GM23338 (cell line): Measurements from ENCODE around the gene KDM7A. TPM values are rescaled to one million over a fixed set of nuclear protein-coding genes. Genes with fewer than 3 reads are reported as not detected.

Source experiments
- ATAC-seq: fragments of 200-7000 bp; cut with Tn5 transposase; 3 replicates; pipeline ENCODE4 v1.9.1; 2020
- DNase-seq: peaks from one replicate; pipeline ENCODE4 v3.0.0-alpha.2; 2015; ENCODE audit warnings: low spot score
- H2AFZ ChIP-seq: fragments of 200-600 bp; sonication (generic); 2 replicates; pipeline ENCODE4 v1.8.0; 2016; ENCODE audit warnings: antibody characterized with exemption, mild to moderate bottlenecking, moderate library complexity
- H3F3A ChIP-seq: fragments of 200-600 bp; sonication (generic); replicated peaks from 2 replicates; pipeline ENCODE4 v1.8.0; 2017; ENCODE audit warnings: antibody characterized with exemption, mixed run types, low read depth
- H3K27ac ChIP-seq: fragments of 200-600 bp; sonication (generic); 2 replicates; pipeline ENCODE4 v1.6.1; 2016; ENCODE audit warnings: low read depth
- H3K27me3 ChIP-seq: fragments of 200-600 bp; sonication (generic); 2 replicates; pipeline ENCODE4 v1.8.0; 2016; ENCODE audit warnings: mild to moderate bottlenecking, mixed run types, moderate library complexity; ENCODE audit not compliant: insufficient read depth
- H3K36me3 ChIP-seq: fragments of 200-600 bp; sonication (generic); 2 replicates; pipeline ENCODE4 v1.8.0; 2016; ENCODE audit warnings: mild to moderate bottlenecking; ENCODE audit not compliant: insufficient read depth
- H3K4me1 ChIP-seq: fragments of 200-600 bp; sonication (generic); 2 replicates; pipeline ENCODE4 v1.8.0; 2016; ENCODE audit warnings: mild to moderate bottlenecking, moderate library complexity; ENCODE audit not compliant: insufficient read depth
- H3K4me2 ChIP-seq: fragments of 200-600 bp; sonication (generic); 2 replicates; pipeline ENCODE4 v1.7.1; 2017; ENCODE audit warnings: mixed run types
- H3K4me3 ChIP-seq: fragments of 200-600 bp; sonication (generic); 2 replicates; pipeline ENCODE4 v1.6.1; 2016; ENCODE audit warnings: mixed run types
- H3K79me2 ChIP-seq: fragments of 200-600 bp; sonication (generic); replicated peaks from 2 replicates; pipeline ENCODE4 v1.8.0; 2017; ENCODE audit warnings: mild to moderate bottlenecking; ENCODE audit not compliant: insufficient read depth
- H3K9me2 ChIP-seq: fragments of 200-600 bp; sonication (generic); 2 replicates; pipeline ENCODE4 v1.8.0; 2017; ENCODE audit not compliant: insufficient read depth
- H4K20me1 ChIP-seq: fragments of 200-600 bp; sonication (generic); replicated peaks from 2 replicates; pipeline ENCODE4 v1.8.0; 2017; ENCODE audit warnings: mild to moderate bottlenecking; ENCODE audit not compliant: insufficient read depth
- H3K27ac Mint-ChIP-seq: 2 replicates; pipeline ENCODE4 v1.8.0; 2020; ENCODE audit warnings: inconsistent platforms, mild to moderate bottlenecking, moderate library complexity, mixed read lengths
- H3K27me3 Mint-ChIP-seq: 3 replicates; pipeline ENCODE4 v1.8.0; 2022; ENCODE audit warnings: low read depth, mild to moderate bottlenecking, moderate library complexity, mixed read lengths, inconsistent platforms; ENCODE audit not compliant: insufficient read depth, poor library complexity
- H3K36me3 Mint-ChIP-seq: 3 replicates; pipeline ENCODE4 v1.8.0; 2021; ENCODE audit warnings: low read depth, mild to moderate bottlenecking, inconsistent platforms, moderate library complexity, mixed read lengths
- H3K4me1 Mint-ChIP-seq: 3 replicates; pipeline ENCODE4 v1.8.0; 2020; ENCODE audit warnings: mild to moderate bottlenecking, inconsistent platforms, mixed read lengths
- H3K4me3 Mint-ChIP-seq: 3 replicates; pipeline ENCODE4 v1.8.0; 2021; ENCODE audit warnings: moderate library complexity, mild to moderate bottlenecking, inconsistent platforms, mixed read lengths
- H3K9me3 Mint-ChIP-seq: 3 replicates; pipeline ENCODE4 v1.8.0; 2020; ENCODE audit warnings: moderate library complexity, mild to moderate bottlenecking, inconsistent platforms, mixed read lengths
- CREB1 ChIP-seq: fragments of 250-450 bp; sonication (Bioruptor Pico); IDR thresholded peaks from 2 replicates; pipeline ENCODE4 v1.5.0; 2020; ENCODE audit warnings: low read depth, mild to moderate bottlenecking, moderate library complexity
- CTCF ChIP-seq, 2 experiments: fragments of 200-600 bp in 1 of 2; sonication (generic) in 1 of 2; conservative IDR thresholded peaks; 2 replicates each; pipeline versions ENCODE4 v1.5.1 to v1.6.1; 2016 to 2017; ENCODE audit warnings: antibody characterized with exemption in 2 of 2, low read depth in 2 of 2, mild to moderate bottlenecking in 2 of 2, moderate library complexity in 1 of 2
- ETS1 ChIP-seq: IDR thresholded peaks from 2 replicates; pipeline ENCODE4 v1.6.1; 2016; ENCODE audit warnings: antibody characterized with exemption
- EZH2 ChIP-seq: fragments of 200-600 bp; sonication (generic); IDR thresholded peaks from one replicate; pipeline ENCODE4 v1.8.0; 2017; ENCODE audit warnings: antibody characterized with exemption, mild to moderate bottlenecking, low read depth; ENCODE audit not compliant: unreplicated experiment
- JUNB ChIP-seq: IDR thresholded peaks from one replicate; pipeline ENCODE4 v1.6.1; 2016; ENCODE audit warnings: antibody characterized with exemption; ENCODE audit not compliant: unreplicated experiment
- NANOG ChIP-seq: IDR thresholded peaks from 2 replicates; pipeline ENCODE4 v1.6.1; 2016; ENCODE audit warnings: antibody characterized with exemption, borderline replicate concordance
- POLR2AphosphoS5 ChIP-seq: IDR thresholded peaks from 2 replicates; pipeline ENCODE4 v1.6.1; 2016; ENCODE audit warnings: antibody characterized with exemption, low read depth
- STAT1 ChIP-seq: IDR thresholded peaks from one replicate; pipeline ENCODE4 v1.6.1; 2016; ENCODE audit warnings: antibody characterized with exemption; ENCODE audit not compliant: unreplicated experiment
- ZNF114 ChIP-seq: fragments of 250-450 bp; sonication (Bioruptor Pico); IDR thresholded peaks from 2 replicates; pipeline ENCODE4 v1.5.0; 2020; ENCODE audit warnings: mild to moderate bottlenecking, moderate library complexity
- ZNF331 ChIP-seq: fragments of 250-450 bp; sonication (Bioruptor Pico); IDR thresholded peaks from 2 replicates; pipeline ENCODE4 v1.5.0; 2020; ENCODE audit warnings: low read depth, mild to moderate bottlenecking, moderate library complexity
- polyA plus RNA-seq: library from polyadenylated mRNA; unstranded; fragments of >200 nt; fragmentation: Nextera tagmentation; extraction: Ambion mirVana; gene quantifications from 2 replicates; pipeline ENCODE4 v1.2.1, GENCODE V29; 2016
- total RNA-seq: library from RNA; depleted of rRNA; stranded (reverse); fragments of >200 nt; shearing (Covaris generic); gene quantifications from 2 replicates; pipeline ENCODE4 v1.2.3, GENCODE V29; 2014
- TF ChIP-seq, protein P1 (sequence below): fragments of 250-450 bp; sonication (Bioruptor Pico); IDR thresholded peaks from 2 replicates; pipeline ENCODE4 v1.5.0; 2020; ENCODE audit warnings: mild to moderate bottlenecking, moderate library complexity

KDM7A gene
- total and polyA plus RNA-seq, 2 experiments from 2014 or later, result 2.3 to 10.8 TPM

DNA sequence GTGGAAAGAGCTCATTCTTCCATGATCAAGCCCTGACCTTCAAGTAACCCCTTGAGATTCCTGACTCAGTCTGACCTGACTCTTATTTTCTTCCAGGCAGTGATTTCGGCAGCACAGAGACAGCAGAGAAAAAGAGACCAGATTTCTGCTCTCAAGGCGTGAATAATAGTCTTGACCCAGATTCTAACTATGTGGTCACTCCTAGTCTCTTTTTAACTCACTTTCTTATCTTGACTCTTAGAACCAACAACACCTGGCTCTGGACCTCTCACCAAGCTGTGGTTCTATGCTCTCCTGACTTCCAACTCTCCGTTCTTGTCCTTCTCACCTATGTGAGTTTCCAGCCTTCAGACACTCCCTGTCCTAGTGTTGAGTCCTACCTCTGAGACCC, 36.9 kb upstream of the KDM7A start:
- peaks cover 2% of the 10 kb centered on the region for H3K27me3 Mint-ChIP-seq
- DNase-seq, result no peak

GRCh38 chr7:140212100-140212881, 35.5 kb upstream of the KDM7A start:
- no peaks in the 10 kb centered on the region for H3F3A ChIP-seq
- H3K4me1 ChIP-seq, result no peaks in the 10 kb centered on the region
- no peak overlapping the region for H2AFZ ChIP-seq
- peaks cover 15% of the 10 kb centered on the region for H3K9me2 ChIP-seq
- peaks cover 2% of the 10 kb centered on the region for H3K27me3 Mint-ChIP-seq
- DNase-seq (no peak), ATAC-seq (no peak)
- no peak overlapping the region for H3K4me3 Mint-ChIP-seq
- H3K9me3 Mint-ChIP-seq, result peaks cover 6% of the 10 kb centered on the region; the same call in 2 of the 3 replicates
- H3K27ac Mint-ChIP-seq, result no peak overlapping the region
- no peaks in the 10 kb centered on the region for H3K79me2 ChIP-seq
- H3K27ac ChIP-seq, result no peak overlapping the region
- H3K4me1 Mint-ChIP-seq, result no peaks in the 10 kb centered on the region; the same call in 2 of the 3 replicates
- no peaks in the 10 kb centered on the region for H3K27me3 ChIP-seq
- no peaks in the 10 kb centered on the region for H3K36me3 ChIP-seq
- no peak overlapping the region for H3K4me3 ChIP-seq
- H3K36me3 Mint-ChIP-seq, result no peaks in the 10 kb centered on the region; the same call in 2 of the 3 replicates
- H4K20me1 ChIP-seq, result no peaks in the 10 kb centered on the region; the same call in 1 of the 2 replicates
- H3K4me2 ChIP-seq, result no peak overlapping the region
- TF ChIP-seq CREB1 (CRISPR knock-in tag), result no peak
- no peak for TF ChIP-seq POLR2AphosphoS5
- TF ChIP-seq ZNF331 (CRISPR knock-in tag), result no peak
- no peak for TF ChIP-seq ZNF114 (CRISPR knock-in tag)
- no peak for TF ChIP-seq EZH2
- TF ChIP-seq NANOG, result no peak
- no peak for TF ChIP-seq CTCF (conservative IDR thresholded peaks at IDR 0.05; ENCODE audit: low read depth in 2 of 2)
- TF ChIP-seq, protein P1, sequence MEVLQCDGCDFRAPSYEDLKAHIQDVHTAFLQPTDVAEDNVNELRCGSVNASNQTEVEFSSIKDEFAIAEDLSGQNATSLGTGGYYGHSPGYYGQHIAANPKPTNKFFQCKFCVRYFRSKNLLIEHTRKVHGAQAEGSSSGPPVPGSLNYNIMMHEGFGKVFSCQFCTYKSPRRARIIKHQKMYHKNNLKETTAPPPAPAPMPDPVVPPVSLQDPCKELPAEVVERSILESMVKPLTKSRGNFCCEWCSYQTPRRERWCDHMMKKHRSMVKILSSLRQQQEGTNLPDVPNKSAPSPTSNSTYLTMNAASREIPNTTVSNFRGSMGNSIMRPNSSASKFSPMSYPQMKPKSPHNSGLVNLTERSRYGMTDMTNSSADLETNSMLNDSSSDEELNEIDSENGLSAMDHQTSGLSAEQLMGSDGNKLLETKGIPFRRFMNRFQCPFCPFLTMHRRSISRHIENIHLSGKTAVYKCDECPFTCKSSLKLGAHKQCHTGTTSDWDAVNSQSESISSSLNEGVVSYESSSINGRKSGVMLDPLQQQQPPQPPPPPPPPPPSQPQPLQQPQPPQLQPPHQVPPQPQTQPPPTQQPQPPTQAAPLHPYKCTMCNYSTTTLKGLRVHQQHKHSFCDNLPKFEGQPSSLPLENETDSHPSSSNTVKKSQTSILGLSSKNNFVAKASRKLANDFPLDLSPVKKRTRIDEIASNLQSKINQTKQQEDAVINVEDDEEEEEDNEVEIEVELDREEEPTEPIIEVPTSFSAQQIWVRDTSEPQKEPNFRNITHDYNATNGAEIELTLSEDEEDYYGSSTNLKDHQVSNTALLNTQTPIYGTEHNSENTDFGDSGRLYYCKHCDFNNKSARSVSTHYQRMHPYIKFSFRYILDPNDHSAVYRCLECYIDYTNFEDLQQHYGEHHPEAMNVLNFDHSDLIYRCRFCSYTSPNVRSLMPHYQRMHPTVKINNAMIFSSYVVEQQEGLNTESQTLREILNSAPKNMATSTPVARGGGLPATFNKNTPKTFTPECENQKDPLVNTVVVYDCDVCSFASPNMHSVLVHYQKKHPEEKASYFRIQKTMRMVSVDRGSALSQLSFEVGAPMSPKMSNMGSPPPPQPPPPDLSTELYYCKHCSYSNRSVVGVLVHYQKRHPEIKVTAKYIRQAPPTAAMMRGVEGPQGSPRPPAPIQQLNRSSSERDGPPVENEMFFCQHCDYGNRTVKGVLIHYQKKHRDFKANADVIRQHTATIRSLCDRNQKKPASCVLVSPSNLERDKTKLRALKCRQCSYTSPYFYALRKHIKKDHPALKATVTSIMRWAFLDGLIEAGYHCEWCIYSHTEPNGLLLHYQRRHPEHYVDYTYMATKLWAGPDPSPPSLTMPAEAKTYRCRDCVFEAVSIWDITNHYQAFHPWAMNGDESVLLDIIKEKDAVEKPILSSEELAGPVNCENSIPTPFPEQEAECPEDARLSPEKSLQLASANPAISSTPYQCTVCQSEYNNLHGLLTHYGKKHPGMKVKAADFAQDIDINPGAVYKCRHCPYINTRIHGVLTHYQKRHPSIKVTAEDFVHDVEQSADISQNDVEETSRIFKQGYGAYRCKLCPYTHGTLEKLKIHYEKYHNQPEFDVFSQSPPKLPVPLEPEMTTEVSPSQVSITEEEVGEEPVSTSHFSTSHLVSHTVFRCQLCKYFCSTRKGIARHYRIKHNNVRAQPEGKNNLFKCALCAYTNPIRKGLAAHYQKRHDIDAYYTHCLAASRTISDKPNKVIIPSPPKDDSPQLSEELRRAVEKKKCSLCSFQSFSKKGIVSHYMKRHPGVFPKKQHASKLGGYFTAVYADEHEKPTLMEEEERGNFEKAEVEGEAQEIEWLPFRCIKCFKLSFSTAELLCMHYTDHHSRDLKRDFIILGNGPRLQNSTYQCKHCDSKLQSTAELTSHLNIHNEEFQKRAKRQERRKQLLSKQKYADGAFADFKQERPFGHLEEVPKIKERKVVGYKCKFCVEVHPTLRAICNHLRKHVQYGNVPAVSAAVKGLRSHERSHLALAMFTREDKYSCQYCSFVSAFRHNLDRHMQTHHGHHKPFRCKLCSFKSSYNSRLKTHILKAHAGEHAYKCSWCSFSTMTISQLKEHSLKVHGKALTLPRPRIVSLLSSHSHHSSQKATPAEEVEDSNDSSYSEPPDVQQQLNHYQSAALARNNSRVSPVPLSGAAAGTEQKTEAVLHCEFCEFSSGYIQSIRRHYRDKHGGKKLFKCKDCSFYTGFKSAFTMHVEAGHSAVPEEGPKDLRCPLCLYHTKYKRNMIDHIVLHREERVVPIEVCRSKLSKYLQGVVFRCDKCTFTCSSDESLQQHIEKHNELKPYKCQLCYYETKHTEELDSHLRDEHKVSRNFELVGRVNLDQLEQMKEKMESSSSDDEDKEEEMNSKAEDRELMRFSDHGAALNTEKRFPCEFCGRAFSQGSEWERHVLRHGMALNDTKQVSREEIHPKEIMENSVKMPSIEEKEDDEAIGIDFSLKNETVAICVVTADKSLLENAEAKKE, result no peak

More for the DNA sequence above, 36.9 kb upstream of the KDM7A start:
- H3K4me3 Mint-ChIP-seq, result no peak overlapping the region
- no peak overlapping the region for H3K27ac Mint-ChIP-seq
- ATAC-seq, result no peak
- no peaks in the 10 kb centered on the region; the same call in 1 of the 3 replicates for H3K4me1 Mint-ChIP-seq
- Histone ChIP-seq H3K4me3 (no peak overlapping the region), H3K79me2 (no peaks in the 10 kb centered on the region), H3K36me3 (no peaks in the 10 kb centered on the region), H3K4me2 (no peak overlapping the region), H3K27me3 (no peaks in the 10 kb centered on the region), H2AFZ (no peak overlapping the region), H3F3A (no peaks in the 10 kb centered on the region), H3K9me2 (peaks cover 15% of the 10 kb centered on the region), H4K20me1 (no peaks in the 10 kb centered on the region; the same call in 1 of the 2 replicates), H3K27ac (no peak overlapping the region), H3K4me1 (no peaks in the 10 kb centered on the region)
- H3K9me3 Mint-ChIP-seq, result peaks cover 12% of the 10 kb centered on the region; the same call in 2 of the 3 replicates
- no peak for TF ChIP-seq ETS1
- TF ChIP-seq JUNB, result no peak
- no peak for TF ChIP-seq STAT1
- no peak for TF ChIP-seq EZH2
- TF ChIP-seq ZNF114 (CRISPR knock-in tag), result no peak
- H3K36me3 Mint-ChIP-seq, result peaks cover 5% of the 10 kb centered on the region; the same call in 1 of the 3 replicates
